Measurements from ENCODE around the gene ATP2A3.
A peak's percentile ranks its signal among the peaks of the same experiment; 100 is the strongest.
"Not testable (repeated sequence)": the region's sequence is repeated elsewhere in the genome, so short reads cannot be mapped to it uniquely, and the experiment has no call there.

ATP2A3 gene

DNA sequence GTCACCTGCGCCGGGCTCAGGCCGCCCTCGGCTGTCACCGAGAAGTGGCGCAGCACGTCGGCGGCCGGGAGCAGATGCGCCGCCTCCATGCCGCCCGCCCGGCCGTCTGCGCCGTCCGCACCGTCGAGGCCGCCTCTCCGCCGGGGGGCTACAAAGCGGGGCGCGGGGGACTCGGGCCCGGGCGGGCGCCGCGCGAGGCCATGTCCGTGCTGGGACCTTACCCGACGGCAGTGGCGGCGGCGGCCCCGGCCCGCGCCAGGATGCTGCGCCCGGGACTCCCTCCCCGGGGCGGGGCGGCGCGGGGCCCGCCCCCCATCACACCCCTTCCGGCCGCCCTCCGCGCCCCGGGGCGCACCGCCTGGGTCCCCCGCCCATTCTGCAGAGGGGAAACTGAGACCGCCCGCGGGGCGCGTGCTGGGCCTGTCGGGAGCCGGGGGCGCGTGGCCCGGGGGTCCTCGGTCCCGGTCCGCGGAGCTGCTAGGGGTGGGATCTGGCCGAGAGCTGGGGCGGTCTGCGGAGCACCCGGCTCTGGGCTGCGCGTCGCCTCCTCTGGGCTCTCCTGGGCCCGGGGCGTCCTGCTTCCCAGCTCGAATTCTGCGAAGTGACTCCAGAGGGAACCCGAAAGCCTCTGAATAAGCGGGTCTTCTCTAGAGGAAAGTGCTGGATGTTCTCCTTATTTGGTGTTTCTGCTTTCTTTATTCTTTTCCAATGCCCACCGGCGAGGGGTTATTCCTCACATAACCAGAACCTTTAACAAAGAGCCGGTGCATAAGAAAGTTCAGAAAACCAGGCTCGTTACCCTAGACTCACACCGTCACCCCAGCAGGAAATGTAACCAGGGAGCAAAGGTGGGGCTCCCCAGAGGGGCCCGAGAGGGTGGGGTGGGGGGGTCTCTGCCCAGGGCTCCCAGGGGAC, at the start of gene ATP2A3:
Gene ATP2A3 (minus strand): TSS at position 235 of the 915 bp plus-strand sequence. CDS start 146 bp downstream, at position 89.
- DNase-seq: peak; percentile 29 to 78 (median 68)

DNA sequence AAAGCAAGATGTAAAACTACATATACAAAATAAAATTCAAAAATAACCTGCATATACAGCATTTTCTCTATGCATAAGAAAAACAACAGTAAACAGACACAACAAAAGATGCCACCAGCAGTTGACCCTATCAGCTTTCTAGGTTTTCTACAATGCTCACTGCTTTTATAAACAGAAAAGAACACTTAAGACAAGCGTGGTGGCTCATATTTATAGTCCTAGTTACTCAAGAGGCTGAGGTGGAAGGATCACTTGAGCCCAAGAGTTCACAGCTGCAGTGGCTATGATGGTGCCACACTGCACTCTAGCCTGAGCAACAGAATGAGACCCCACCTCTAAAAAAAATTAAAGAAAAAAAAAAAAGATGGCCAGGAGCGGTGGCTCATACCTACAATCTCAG, 46.5 kb upstream of the ATP2A3 start:
- no peak for DNase-seq

- no peak for DNase-seq
Measured at GRCh38 chr17:4009186-4009785, 45.0 kb upstream of the ATP2A3 start.

DNA sequence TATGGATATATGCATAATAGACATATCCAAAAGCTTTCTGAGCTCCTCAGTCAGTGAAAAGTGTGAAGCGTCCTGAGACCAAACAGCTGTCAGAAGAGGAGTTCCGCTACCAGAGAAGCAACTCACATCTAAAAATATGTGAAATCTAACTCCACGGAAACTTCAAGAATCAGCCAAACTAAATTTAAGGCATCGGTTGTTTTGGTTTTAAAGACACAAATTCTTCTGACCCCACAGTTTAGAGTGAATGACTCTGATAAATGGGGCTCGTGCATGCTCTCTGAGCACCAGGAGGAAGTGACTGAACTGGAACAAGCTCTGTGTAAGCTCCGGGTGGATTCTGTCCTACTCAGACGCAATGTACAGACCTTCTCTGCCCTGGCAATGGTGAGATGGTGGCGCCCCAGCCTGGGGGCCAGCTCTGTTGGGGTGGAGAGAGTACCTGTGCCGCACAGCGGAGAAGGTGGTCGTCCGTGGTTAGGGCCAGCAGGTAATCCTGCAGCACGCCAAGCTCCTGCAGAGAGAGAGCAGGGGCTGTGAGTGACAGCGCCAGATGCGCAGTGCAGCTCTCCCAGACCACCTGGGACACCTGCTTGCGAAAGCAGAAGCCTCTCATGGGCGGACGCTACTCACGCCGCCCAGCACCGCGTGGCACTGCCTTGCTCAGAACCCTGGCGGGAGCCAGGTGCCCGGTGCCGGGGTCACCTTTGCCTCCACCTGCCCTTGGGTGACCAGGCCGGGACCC, 44.4 kb upstream of the ATP2A3 start:
- no peak for DNase-seq

GRCh38 chr17:4008082-4008435, 43.8 kb upstream of the ATP2A3 start:
- no peak for DNase-seq

- no peak for DNase-seq
Measured at GRCh38 chr17:4007346-4008081, 43.3 kb upstream of the ATP2A3 start.

DNA sequence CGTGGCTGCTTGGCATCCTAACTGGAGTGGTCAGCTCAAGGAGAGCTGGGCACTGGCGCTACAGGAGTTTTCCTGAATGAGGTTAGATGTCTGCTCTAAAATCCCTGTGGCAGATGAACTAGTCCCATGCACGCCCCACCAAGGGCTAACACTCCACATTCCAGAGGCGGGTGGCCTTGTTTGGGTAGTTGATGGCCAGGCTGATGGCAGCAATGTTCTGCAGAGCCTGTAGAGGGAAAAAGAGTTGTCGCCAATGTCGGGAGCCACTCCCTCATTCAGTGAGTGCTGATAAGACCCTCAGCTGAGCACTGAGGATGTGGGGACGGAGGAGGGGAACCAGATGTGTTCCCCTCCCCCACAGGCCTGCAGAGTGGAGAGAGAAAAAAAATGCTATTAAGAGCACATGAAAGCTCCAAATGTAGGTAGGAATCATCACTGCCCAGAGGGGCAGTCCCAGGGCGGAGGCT, 42.5 kb upstream of the ATP2A3 start:
- DNase-seq: no peak

GRCh38 chr17:4006165-4006589, 41.9 kb upstream of the ATP2A3 start:
- DNase-seq: no peak

- DNase-seq: no peak
Measured at GRCh38 chr17:4005296-4006164, 41.3 kb upstream of the ATP2A3 start.

DNA sequence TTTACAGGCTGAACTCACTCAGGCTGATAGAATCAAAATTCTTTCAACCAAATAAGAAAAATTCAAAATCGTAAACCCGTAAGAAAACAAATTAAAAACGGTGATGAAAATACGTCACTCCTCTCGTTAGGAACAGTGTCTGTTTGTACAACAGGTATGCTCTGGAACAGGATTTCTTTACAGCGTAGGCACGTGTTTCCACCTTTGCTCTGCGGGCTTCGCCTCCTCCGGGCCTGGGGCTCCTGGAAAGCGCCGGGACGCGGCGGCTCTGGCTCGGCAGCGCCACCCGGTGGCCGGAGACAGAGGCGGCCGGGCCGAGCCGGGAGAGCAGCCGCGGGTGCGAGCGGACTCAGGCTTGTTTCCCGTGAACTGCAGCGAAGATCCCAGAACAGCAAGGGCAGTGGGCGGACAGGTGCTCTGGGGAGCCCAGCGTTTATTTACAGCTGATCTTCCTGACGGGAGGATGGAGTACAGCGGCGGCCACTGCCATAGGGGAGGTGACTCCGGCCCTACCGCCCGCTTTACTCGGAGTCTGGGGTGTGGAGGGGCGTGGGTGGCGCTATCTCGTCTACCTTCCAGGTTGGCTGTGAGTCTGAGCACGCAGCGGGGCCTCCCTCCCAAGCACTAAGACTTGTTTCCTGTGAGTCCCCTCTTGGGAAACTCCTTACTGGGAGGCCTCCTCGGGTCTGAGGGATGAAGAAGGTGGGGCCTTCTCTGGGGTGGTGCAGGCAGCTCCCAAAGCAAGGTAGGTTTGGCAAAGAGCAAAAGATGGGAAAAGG, 40.5 kb upstream of the ATP2A3 start:
- DNase-seq: peak; percentile 8 to 72 (median 52)

DNA sequence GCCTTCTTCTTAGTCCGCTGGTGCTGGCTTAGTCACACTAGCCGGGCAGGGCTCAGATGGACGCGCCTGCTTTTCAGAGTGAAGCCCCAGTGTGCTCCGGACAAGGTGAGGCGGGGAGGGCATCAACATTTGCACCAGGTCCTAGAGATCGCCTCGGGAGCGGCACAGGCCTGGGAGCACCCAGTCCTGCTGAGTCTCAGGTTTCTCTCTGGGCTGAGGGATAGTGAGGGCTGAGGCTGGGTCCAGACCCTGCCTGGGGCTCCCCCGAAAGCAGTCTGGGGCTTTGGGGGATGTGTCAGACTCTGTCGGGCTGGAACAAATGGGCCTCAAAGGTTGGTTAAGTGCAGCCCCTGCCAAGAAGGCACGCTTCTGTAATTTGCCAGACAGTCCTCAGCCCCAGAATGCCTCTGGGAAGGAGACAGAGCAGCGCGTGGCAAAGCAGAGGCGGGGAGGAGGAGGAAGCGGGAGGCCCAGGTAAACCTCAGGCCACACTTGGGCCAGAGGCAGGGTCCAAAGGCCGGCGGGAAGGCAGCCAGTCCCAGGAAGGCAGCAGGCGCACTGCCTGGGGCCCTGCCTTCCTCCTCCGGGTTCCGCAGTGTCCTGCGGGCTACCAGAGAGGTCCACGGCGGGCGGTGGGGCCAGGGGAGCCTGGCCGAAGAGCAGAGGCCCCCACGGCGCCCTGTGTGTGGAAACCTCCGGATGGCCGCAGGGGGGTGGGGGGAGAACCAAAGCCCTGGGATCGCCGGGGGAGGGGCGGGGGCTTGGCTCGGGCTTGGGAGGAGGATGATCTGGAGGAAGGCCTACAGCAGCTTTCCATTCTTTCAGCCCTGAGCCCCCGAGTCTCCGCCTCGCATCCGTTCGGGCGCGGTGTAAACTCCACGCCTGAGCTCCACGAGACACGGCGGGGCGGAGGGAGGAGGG, 39.5 kb upstream of the ATP2A3 start:
- DNase-seq: no peak

GRCh38 chr17:4003131-4003500, 38.9 kb upstream of the ATP2A3 start:
- no peak for DNase-seq

DNA sequence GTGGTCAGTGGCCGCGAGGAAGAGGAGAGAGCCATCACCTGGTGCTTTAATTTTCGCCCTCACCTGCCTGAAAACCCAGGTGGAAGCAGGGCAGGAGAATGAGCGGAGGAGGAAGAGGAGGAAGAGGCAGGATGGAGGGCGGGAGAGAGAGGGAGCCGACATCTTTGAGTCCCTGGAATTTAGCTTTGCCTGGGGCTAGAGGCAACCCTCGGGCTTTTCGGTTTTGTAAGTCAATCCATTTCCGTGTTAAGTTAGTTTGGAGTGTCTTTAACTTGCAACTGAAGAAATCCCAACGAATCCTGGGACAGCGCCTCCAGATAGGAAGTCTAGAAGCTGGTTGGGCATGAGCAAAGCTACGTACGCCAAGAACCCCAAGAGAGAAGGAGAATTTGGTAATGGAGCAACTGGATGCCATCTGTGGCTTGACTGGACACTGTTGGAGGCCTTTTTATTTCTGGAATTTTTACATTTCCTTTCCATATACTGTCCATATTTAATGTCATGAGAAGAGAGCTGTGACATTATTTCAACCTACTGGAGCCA, 36.9 kb upstream of the ATP2A3 start:
- no peak for DNase-seq

DNA sequence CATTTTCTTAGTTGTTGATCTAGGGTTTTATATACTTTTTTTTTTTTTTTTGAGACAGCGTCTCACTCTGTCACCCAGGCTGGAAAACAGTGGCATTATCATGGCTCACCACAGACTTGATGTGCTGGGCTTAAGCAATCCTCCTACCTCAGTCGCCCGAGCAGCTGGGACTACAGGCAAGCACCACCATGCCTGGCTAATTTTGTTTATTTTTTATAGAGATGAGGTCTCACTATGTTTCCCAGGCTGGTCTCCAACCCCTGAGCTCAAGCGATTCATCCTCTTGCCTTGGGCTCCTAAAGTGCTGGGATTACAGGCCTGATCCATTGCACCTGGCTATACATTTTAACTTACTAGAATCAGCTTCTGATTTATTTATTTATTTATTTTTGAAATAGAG, 34.2 kb upstream of the ATP2A3 start:
- no peak for DNase-seq

GRCh38 chr17:3995067-3995466, 30.8 kb upstream of the ATP2A3 start:
- no peak for DNase-seq

GRCh38 chr17:3994221-3994576, 30.0 kb upstream of the ATP2A3 start:
- no peak for DNase-seq

DNA sequence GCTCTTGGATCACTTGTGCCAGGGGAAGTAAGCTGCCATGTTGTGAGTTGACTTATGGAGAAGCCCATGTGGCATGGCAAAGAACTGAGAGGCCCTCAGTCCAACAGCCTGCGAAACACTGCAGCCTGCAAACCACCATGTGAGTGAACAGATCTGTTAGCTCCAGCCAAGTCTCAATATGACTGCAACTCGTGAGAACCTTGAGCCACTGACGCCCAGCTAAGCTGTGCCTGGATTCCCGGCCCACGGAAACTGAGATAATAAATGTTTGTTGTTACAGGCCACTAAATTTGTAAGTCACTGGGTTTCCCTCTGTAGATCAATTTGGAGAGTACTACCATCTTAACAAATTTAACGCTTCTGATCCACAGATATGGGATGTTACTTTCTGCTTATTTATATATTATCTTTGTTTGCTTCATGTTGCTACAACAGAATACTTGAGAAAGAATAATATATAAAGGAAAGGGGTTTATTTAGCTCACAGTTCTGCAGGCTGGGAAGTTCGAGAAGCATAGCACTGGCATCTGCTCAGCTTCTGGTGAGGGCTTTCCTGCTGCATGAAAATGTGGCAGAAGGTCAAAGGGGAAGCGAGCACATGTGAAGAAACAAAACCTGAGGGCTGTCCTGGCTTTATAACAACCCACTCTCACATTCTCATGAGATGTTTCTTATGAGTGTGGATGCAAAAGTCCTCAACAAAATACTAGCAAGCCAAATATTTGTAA, 29.4 kb upstream of the ATP2A3 start:
- DNase-seq: no peak

DNA sequence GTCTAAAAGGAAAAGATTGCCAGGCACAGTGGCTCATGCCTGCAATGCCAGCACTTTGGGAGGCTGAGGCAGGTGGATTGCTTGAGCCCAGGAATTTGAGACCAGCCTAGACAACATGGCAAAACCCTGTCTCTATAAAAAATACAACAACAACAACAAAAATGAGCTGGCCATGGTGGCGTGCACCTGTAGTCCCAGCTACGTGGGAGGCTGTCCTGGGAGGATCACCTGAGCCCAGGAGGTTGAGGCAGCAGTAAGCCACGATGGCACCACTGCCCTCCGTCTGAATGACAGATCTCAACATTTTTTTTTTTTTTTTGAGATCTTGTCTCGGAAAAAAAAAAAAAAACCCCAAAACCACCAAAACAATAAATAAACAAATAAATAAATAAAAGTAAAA, 28.1 kb upstream of the ATP2A3 start:
- DNase-seq: no peak

DNA sequence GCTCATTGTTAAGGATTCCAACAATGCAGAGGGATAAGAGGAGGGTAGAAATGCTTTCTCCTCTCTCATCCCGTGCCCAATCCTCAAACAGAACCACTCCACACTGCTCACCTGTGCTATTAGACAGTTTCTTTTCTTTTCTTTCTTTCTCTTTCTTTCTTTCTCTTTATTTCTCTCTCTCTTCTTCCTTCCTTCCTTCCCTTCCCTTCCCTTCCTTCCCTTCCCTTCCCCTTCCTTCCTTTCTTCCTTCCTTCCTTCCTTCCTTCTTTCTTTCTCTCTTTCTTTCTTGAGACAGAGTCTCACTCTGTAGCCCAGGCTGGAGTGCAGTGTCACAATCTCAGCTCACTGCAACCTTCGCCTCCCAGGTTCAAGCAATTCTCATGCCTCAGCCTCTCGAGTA, 27.5 kb upstream of the ATP2A3 start:
- not testable (repeated sequence) for DNase-seq
